ENCODE data around the gene PLA2G7. TPM values are rescaled to one million over a fixed set of nuclear protein-coding genes. Genes with fewer than 3 reads are reported as not detected.

Gene PLA2G7
- total RNA-seq, 1 experiment from 2014 or later, result 1.7 TPM

DNA sequence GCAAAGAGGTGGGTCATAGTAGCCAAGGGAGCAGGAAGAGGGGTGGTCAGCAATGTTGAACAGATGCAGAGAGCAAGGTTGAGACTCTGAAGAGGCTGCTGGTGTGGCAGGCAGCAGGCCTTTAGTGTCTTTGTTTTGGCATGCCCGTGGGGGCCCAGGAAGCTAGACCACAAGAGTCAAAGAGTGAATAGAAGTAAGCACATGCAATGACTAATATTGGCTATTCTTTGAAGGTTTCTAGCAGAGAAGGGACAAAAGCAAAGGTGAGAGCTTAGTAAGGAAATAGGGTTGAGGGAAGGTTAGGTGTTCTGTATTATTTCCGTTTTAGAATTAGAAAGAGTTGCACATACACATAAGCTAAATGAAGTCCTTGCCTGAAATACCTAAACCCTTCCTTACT is 28.7 kb downstream of the PLA2G7 start:
- Mint-ChIP-seq H3K27ac (no peak overlapping the region), H3K36me3 (ENCODE audit: insufficient read depth in 1 of 3, low read depth in 3 of 3) (no peaks in the 10 kb centered on the region), H3K27me3 (ENCODE audit: low read depth) (no peaks in the 10 kb centered on the region), H3K9me3 (no peaks in the 10 kb centered on the region), H3K4me1 (peaks cover 0 to 4% of the 10 kb centered on the region in 2 experiments; a peak in 1 of 4 replicates), H3K4me3 (no peak overlapping the region)
- no peak overlapping the region for H2BK5ac ChIP-seq (ENCODE audit: insufficient read length, low read length)
- H3K14ac ChIP-seq (ENCODE audit: insufficient read depth, low read length), result no peak overlapping the region
- no peak overlapping the region for H3K4ac ChIP-seq (ENCODE audit: low read depth, low read length)
- H4K91ac ChIP-seq (ENCODE audit: insufficient read length, low read depth, low read length), result no peak overlapping the region
- H3K79me1 ChIP-seq (ENCODE audit: insufficient read depth, low read depth, low read length, poor library complexity, severe bottlenecking), result no peaks in the 10 kb centered on the region
- no peak overlapping the region for H3K27ac ChIP-seq (ENCODE audit: insufficient read length, low read depth, low read length)
- DNase-seq, result no peak
- H2AFZ ChIP-seq (ENCODE audit: low read length), result no peak overlapping the region
- H4K8ac ChIP-seq (replicated peaks; ENCODE audit: insufficient read length, low read depth, low read length), result no peak overlapping the region
- no peaks in the 10 kb centered on the region for H3K27me3 ChIP-seq (ENCODE audit: insufficient read depth, low read length)
- no peak overlapping the region for H3K23ac ChIP-seq (ENCODE audit: insufficient read length, low read depth, low read length)
- no peak overlapping the region for H3K9ac ChIP-seq (ENCODE audit: extremely low read depth, insufficient read length, low read length)
- H3T11ph ChIP-seq (ENCODE audit: low read length), result no peak overlapping the region
- no peaks in the 10 kb centered on the region for H3K9me3 ChIP-seq (ENCODE audit: control insufficient read depth, low read depth, low read length)
- no peak overlapping the region for H2BK120ac ChIP-seq (ENCODE audit: low read depth, low read length, poor library complexity, severe bottlenecking)
- no peaks in the 10 kb centered on the region for H3K23me2 ChIP-seq (ENCODE audit: insufficient read length, low read depth, low read length, poor library complexity, severe bottlenecking)
- H3K4me1 ChIP-seq (ENCODE audit: insufficient read depth, low read length), result no peaks in the 10 kb centered on the region
- H3K4me2 ChIP-seq (ENCODE audit: insufficient read depth, insufficient read length, low read length), result no peak overlapping the region
- no peak overlapping the region for H2AK5ac ChIP-seq (ENCODE audit: insufficient read length, low read length)
- no peak overlapping the region for H3K56ac ChIP-seq (ENCODE audit: insufficient read length, low read depth, low read length)
- no peak overlapping the region for H2BK12ac ChIP-seq (ENCODE audit: insufficient read length, low read depth, low read length)
- H3K79me2 ChIP-seq (ENCODE audit: insufficient read depth, low read length), result no peaks in the 10 kb centered on the region
- H3K18ac ChIP-seq (ENCODE audit: insufficient read length, low read depth, low read length), result no peak overlapping the region
- no peaks in the 10 kb centered on the region for H4K20me1 ChIP-seq (ENCODE audit: control insufficient read depth, insufficient read depth, insufficient read length)
- WGBS (ENCODE audit: extremely low coverage, insufficient read length, low lambda C conversion rate), result no CpG with 5 or more reads among the region's 2 CpGs
- H2BK20ac ChIP-seq (ENCODE audit: low read depth, low read length, poor library complexity, severe bottlenecking), result no peak overlapping the region
- TF ChIP-seq, protein P1, sequence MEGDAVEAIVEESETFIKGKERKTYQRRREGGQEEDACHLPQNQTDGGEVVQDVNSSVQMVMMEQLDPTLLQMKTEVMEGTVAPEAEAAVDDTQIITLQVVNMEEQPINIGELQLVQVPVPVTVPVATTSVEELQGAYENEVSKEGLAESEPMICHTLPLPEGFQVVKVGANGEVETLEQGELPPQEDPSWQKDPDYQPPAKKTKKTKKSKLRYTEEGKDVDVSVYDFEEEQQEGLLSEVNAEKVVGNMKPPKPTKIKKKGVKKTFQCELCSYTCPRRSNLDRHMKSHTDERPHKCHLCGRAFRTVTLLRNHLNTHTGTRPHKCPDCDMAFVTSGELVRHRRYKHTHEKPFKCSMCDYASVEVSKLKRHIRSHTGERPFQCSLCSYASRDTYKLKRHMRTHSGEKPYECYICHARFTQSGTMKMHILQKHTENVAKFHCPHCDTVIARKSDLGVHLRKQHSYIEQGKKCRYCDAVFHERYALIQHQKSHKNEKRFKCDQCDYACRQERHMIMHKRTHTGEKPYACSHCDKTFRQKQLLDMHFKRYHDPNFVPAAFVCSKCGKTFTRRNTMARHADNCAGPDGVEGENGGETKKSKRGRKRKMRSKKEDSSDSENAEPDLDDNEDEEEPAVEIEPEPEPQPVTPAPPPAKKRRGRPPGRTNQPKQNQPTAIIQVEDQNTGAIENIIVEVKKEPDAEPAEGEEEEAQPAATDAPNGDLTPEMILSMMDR (conservative IDR thresholded peaks at IDR 0.05), result no peak
- H4K5ac ChIP-seq (ENCODE audit: insufficient read length, low read depth, low read length), result no peak overlapping the region
- H2BK15ac ChIP-seq (ENCODE audit: low read depth, low read length), result no peak overlapping the region
